Neural cell (in vitro differentiated cells): ENCODE data around the gene ATPAF2. TPM values are rescaled to one million over a fixed set of nuclear protein-coding genes. Genes with fewer than 3 reads are reported as not detected.

Experiments
- H2AFZ ChIP-seq: fragments of 200-600, 300-800 bp; sonication (generic), shearing (Covaris generic); 2 replicates; pipeline ENCODE4 v1.6.0; 2014; ENCODE audit warnings: low read depth, mild to moderate bottlenecking, antibody characterized with exemption, low read length, moderate library complexity
- H3F3A ChIP-seq: fragments of 200-600 bp; shearing (Covaris generic); 2 replicates; pipeline ENCODE4 v1.6.1; 2016; ENCODE audit warnings: mild to moderate bottlenecking, moderate library complexity, mixed read lengths, antibody characterized with exemption, low read length; ENCODE audit not compliant: insufficient read depth, poor library complexity, severe bottlenecking
- H3K27ac ChIP-seq: fragments of 200-600, 300-800 bp; sonication (generic), shearing (Covaris generic); 2 replicates; pipeline ENCODE4 v1.5.1; 2014; ENCODE audit warnings: mild to moderate bottlenecking, low read length, moderate library complexity
- H3K27me3 ChIP-seq: fragments of 300-800, 200-600 bp; sonication (generic), shearing (Covaris generic); 2 replicates; pipeline ENCODE4 v1.6.0; 2014; ENCODE audit warnings: mild to moderate bottlenecking, low read depth, low read length, moderate library complexity; ENCODE audit not compliant: insufficient read depth
- H3K36me3 ChIP-seq: fragments of 300-800, 200-600 bp; sonication (generic), shearing (Covaris generic); 2 replicates; pipeline ENCODE4 v1.5.1; 2014; ENCODE audit warnings: mild to moderate bottlenecking, antibody characterized with exemption, low read length, moderate library complexity; ENCODE audit not compliant: insufficient read depth
- H3K4me2 ChIP-seq: fragments of 300-800, 200-600 bp; sonication (generic), shearing (Covaris generic); 2 replicates; pipeline ENCODE4 v1.6.0; 2014; ENCODE audit warnings: mild to moderate bottlenecking, low read length
- H3K4me3 ChIP-seq: fragments of 300-800, 200-600 bp; sonication (generic), shearing (Covaris generic); 2 replicates; pipeline ENCODE4 v1.5.1; 2014; ENCODE audit warnings: mild to moderate bottlenecking, low read length, moderate library complexity
- H3K79me2 ChIP-seq: fragments of 200-600 bp; shearing (Covaris generic); replicated peaks from 2 replicates; pipeline ENCODE4 v1.6.0; 2014; ENCODE audit warnings: mild to moderate bottlenecking, low read length, moderate library complexity; ENCODE audit not compliant: insufficient read depth
- H3K9ac ChIP-seq: fragments of 300-800, 200-600 bp; sonication (generic), shearing (Covaris generic); 2 replicates; pipeline ENCODE4 v1.6.1; 2016; ENCODE audit warnings: mild to moderate bottlenecking, low read length, mixed read lengths
- H3K9me2 ChIP-seq: fragments of 200-600 bp; shearing (Covaris generic); 2 replicates; pipeline ENCODE4 v1.6.1; 2016; ENCODE audit warnings: mild to moderate bottlenecking, low read length, mixed read lengths; ENCODE audit not compliant: insufficient read depth
- H3K9me3 ChIP-seq: fragments of 200-600, 300-800 bp; sonication (generic), shearing (Covaris generic); 2 replicates; pipeline ENCODE4 v1.6.1; 2016; ENCODE audit warnings: mild to moderate bottlenecking, mixed run types, low read length, moderate library complexity, mixed read lengths
- H4K20me1 ChIP-seq: fragments of 200-600 bp; shearing (Covaris generic); 2 replicates; pipeline ENCODE4 v1.6.1; 2016; ENCODE audit warnings: mild to moderate bottlenecking, mixed run types; ENCODE audit not compliant: insufficient read depth
- CTCF ChIP-seq: fragments of 450-650 bp; IDR thresholded peaks from 2 replicates; pipeline ENCODE4 v1.5.1; 2014; ENCODE audit warnings: antibody characterized with exemption, mild to moderate bottlenecking, moderate library complexity; ENCODE audit not compliant: poor library complexity, severe bottlenecking
- EP300 ChIP-seq: fragments of 450-650 bp; conservative IDR thresholded peaks from 2 replicates; pipeline ENCODE4 v1.6.1; 2014; ENCODE audit warnings: antibody characterized with exemption, mild to moderate bottlenecking, moderate library complexity; ENCODE audit not compliant: poor library complexity, severe bottlenecking
- EZH2 ChIP-seq: fragments of 200-600, 300-800 bp; shearing (Covaris generic), sonication (generic); IDR thresholded peaks from 2 replicates; pipeline ENCODE4 v1.6.1; 2014; ENCODE audit warnings: antibody characterized with exemption, low read length, borderline replicate concordance, mild to moderate bottlenecking; ENCODE audit not compliant: insufficient read depth, poor library complexity, severe bottlenecking
- MXI1 ChIP-seq: fragments of 450-650 bp; conservative IDR thresholded peaks from 2 replicates; pipeline ENCODE4 v1.6.1; 2014; ENCODE audit warnings: antibody characterized with exemption, mild to moderate bottlenecking; ENCODE audit not compliant: poor library complexity, severe bottlenecking
- POLR2AphosphoS5 ChIP-seq: IDR thresholded peaks from 2 replicates; pipeline ENCODE4 v1.6.1; 2012
- REST ChIP-seq: IDR thresholded peaks from 2 replicates; pipeline ENCODE4 v1.6.1; 2012; ENCODE audit warnings: borderline replicate concordance
- SMC3 ChIP-seq: fragments of 450-650 bp; conservative IDR thresholded peaks from 2 replicates; pipeline ENCODE4 v1.6.1; 2014; ENCODE audit warnings: antibody characterized with exemption, mild to moderate bottlenecking, moderate library complexity; ENCODE audit not compliant: poor library complexity
- polyA plus RNA-seq: library from polyadenylated mRNA; depleted of rRNA; stranded (reverse); fragments of >200 nt; gene quantifications from 2 replicates; pipeline ENCODE4 v1.2.3, GENCODE V29; 2014

The ATPAF2 gene
- polyA plus RNA-seq, 1 donor from 2014 or later = 33.3 TPM

- Histone ChIP-seq H3K79me2 (no peaks in the 10 kb centered on the region), H2AFZ (no peak overlapping the region), H3K27me3 (no peaks in the 10 kb centered on the region), H3K9me3 (no peaks in the 10 kb centered on the region), H4K20me1 (no peaks in the 10 kb centered on the region), H3K27ac (no peak overlapping the region), H3K36me3 (no peaks in the 10 kb centered on the region), H3K4me2 (no peak overlapping the region), H3K9ac (no peak overlapping the region), H3K9me2 (no peaks in the 10 kb centered on the region), H3F3A (no peaks in the 10 kb centered on the region), H3K4me3 (no peak overlapping the region)
- TF ChIP-seq MXI1 (no peak), REST (no peak), EP300 (no peak), POLR2AphosphoS5 (no peak), EZH2 (no peak), SMC3 (no peak)
These were observed 22.5 kb downstream of the ATPAF2 start for GRCh38 chr17:18016426-18016825.

- Histone ChIP-seq H3F3A (no peaks in the 10 kb centered on the region), H3K27ac (no peak overlapping the region)
- TF ChIP-seq SMC3 (no peak), MXI1 (no peak), REST (no peak), CTCF (no peak)
These were observed 23.4 kb downstream of the ATPAF2 start for GRCh38 chr17:18015593-18015992.

More at GRCh38 chr17:18015593-18015992, 23.4 kb downstream of the ATPAF2 start:
- Histone ChIP-seq H3K9me3 (no peaks in the 10 kb centered on the region), H3K9ac (no peak overlapping the region), H3K36me3 (no peaks in the 10 kb centered on the region), H4K20me1 (no peaks in the 10 kb centered on the region), H2AFZ (no peak overlapping the region), H3K79me2 (no peaks in the 10 kb centered on the region), H3K4me2 (no peak overlapping the region), H3K9me2 (no peaks in the 10 kb centered on the region), H3K4me3 (no peak overlapping the region), H3K27me3 (no peaks in the 10 kb centered on the region)
